CD4-positive, alpha-beta T cell (primary cell): ENCODE measurements around the gene CINP. TPM values are rescaled to one million over a fixed set of nuclear protein-coding genes. Genes with fewer than 3 reads are reported as not detected.

Source experiments
- ATAC-seq: fragments of 200-7000 bp; cut with Tn5 transposase; one replicate; pipeline ENCODE4 v1.10.0; 2022; ENCODE audit warnings: mild to moderate bottlenecking; ENCODE audit not compliant: poor library complexity
- CTCF ChIA-PET: fragments of 350-600 bp; sonication (Branson Sonifier 250); formaldehyde crosslinking; loops from one replicate; lab custom pipeline; 2021; ENCODE audit warnings: antibody characterized with exemption, inconsistent platforms; lab: Charles Lee
- POLR2A ChIA-PET: fragments of 350-600 bp; sonication (Branson Sonifier 250); formaldehyde crosslinking; loops from one replicate; lab custom pipeline; 2021; ENCODE audit warnings: antibody characterized with exemption, inconsistent platforms; lab: Charles Lee
- DNase-seq, 14 experiments: peaks; one replicate each; pipeline ENCODE4 v3.0.0-alpha.2; 2013 to 2020; ENCODE audit warnings: mixed read lengths in 2 of 14
- H3K27ac ChIP-seq, 2 donors: one replicate each; pipeline versions ENCODE4 v1.5.1 to v1.7.0; 2013; ENCODE audit warnings: low read length in 2 of 2, low read depth in 1 of 2, mild to moderate bottlenecking in 1 of 2
- H3K27me3 ChIP-seq, 2 experiments: 1 replicate in 1 of 2; 2 replicates in 1 of 2; pipeline versions ENCODE4 v1.6.1 to v1.7.0; 2013; ENCODE audit warnings: low read length in 2 of 2, control low read depth in 1 of 2, mild to moderate bottlenecking in 1 of 2, moderate library complexity in 1 of 2; ENCODE audit not compliant: insufficient read depth in 2 of 2, control insufficient read depth in 1 of 2
- H3K36me3 ChIP-seq: one replicate; pipeline ENCODE4 v1.6.1; 2013; ENCODE audit warnings: low read length, control low read depth; ENCODE audit not compliant: insufficient read depth
- H3K4me1 ChIP-seq: one replicate; pipeline ENCODE4 v1.6.1; 2013; ENCODE audit warnings: low read length, control low read depth; ENCODE audit not compliant: insufficient read depth
- H3K4me3 ChIP-seq: one replicate; pipeline ENCODE4 v1.5.1; 2013; ENCODE audit warnings: mild to moderate bottlenecking, low read length, moderate library complexity
- H3K9me3 ChIP-seq, 2 experiments: 1 replicate in 1 of 2; 2 replicates in 1 of 2; pipeline versions ENCODE4 v1.6.1 to v1.7.0; 2013; ENCODE audit warnings: low read length in 2 of 2, mild to moderate bottlenecking in 2 of 2, control low read depth in 1 of 2, moderate library complexity in 1 of 2; ENCODE audit not compliant: control insufficient read depth in 1 of 2, insufficient read depth in 1 of 2
- H3K27ac Mint-ChIP-seq: one replicate; pipeline ENCODE4 v1.8.0; 2020; ENCODE audit warnings: mixed read lengths
- H3K27me3 Mint-ChIP-seq: one replicate; pipeline ENCODE4 v1.8.0; 2021; ENCODE audit warnings: mixed read lengths
- H3K36me3 Mint-ChIP-seq: one replicate; pipeline ENCODE4 v1.8.0; 2021; ENCODE audit warnings: low read depth, mixed read lengths
- H3K4me1 Mint-ChIP-seq: one replicate; pipeline ENCODE4 v1.8.0; 2021; ENCODE audit warnings: low read depth, mixed read lengths
- H3K4me3 Mint-ChIP-seq: one replicate; pipeline ENCODE4 v1.8.0; 2020; ENCODE audit warnings: mild to moderate bottlenecking, mixed read lengths
- H3K9me3 Mint-ChIP-seq: one replicate; pipeline ENCODE4 v1.8.0; 2020; ENCODE audit warnings: mixed read lengths
- intact Hi-C, 2 experiments: fragments of 100-400 bp; cut with DNase I in 1 of 2; cut with micrococcal nuclease in 1 of 2; formaldehyde crosslinking; loops; one replicate each; pipeline versions ENCODE4 v1.15.1 to v1.9.0; 2023 to 2025; cut with DNase I, micrococcal nuclease
- total RNA-seq, 174 experiments: library from RNA in 2 of 174; stranded (reverse) in 2 of 174; gene quantifications; one replicate each; pipeline ENCODE4 v1.2.3 and lab custom pipeline; 2021 to 2026
- TF ChIP-seq, protein P1 (sequence below): fragments of 200-600 bp; IDR thresholded peaks from one replicate; pipeline ENCODE4 v1.8.0; 2022; ENCODE audit warnings: antibody characterized with exemption, mild to moderate bottlenecking

Gene CINP
- total RNA-seq, 2 experiments from 2014 or later = 12.6 to 14.5 TPM

DNA sequence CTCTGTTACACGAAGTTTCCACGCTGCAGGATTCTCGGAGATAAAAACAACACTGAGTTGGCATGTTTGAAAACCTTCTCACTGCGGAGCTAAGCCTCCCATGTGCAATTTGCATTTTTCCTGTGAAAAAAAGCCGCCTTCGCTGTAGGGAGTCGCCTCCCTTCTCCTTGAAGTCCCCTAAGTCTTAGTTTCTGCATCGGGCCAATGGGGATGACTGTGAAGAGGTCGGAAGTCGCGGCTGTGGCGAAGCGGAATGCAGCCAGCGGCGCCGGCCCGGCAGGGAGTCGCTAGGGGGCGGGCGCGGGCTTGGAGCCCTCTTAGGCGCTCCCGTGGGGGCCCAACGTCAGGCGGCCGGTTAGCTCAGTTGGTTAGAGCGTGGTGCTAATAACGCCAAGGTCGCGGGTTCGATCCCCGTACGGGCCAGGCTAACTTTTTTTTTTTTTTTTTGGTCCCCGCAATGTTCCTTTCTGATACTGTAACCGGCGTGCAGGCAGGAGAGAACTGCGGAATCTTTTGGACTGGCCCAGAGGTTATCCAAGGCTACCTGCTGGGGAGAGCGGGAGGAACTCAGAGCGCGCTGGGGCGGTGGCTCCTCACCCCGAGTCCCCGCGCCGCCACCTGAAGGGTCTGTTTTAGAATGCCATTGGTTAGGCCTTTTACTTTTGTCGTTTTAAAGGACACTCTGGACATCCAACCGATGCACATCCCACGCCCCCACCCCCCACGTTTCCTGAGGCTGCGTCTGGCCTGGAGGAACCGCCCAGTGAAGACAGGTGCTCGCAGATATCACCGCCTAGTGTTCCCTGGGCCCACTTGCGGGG, 45.7 kb downstream of the CINP start:
- TF ChIP-seq, protein P1, sequence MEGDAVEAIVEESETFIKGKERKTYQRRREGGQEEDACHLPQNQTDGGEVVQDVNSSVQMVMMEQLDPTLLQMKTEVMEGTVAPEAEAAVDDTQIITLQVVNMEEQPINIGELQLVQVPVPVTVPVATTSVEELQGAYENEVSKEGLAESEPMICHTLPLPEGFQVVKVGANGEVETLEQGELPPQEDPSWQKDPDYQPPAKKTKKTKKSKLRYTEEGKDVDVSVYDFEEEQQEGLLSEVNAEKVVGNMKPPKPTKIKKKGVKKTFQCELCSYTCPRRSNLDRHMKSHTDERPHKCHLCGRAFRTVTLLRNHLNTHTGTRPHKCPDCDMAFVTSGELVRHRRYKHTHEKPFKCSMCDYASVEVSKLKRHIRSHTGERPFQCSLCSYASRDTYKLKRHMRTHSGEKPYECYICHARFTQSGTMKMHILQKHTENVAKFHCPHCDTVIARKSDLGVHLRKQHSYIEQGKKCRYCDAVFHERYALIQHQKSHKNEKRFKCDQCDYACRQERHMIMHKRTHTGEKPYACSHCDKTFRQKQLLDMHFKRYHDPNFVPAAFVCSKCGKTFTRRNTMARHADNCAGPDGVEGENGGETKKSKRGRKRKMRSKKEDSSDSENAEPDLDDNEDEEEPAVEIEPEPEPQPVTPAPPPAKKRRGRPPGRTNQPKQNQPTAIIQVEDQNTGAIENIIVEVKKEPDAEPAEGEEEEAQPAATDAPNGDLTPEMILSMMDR = peak; percentile 79
- H3K27me3 ChIP-seq = no peaks in the 10 kb centered on the region
- intact Hi-C loops = loop anchor here (1.0 to 10.0 kb wide), 4 partner anchors 45 to 555 kb away; partner anchors contain the start of genes CINP (in 1 of the 2), HSP90AA1 (in 1 of the 2), PPP2R5C (in 1 of the 2) and TECPR2 (in 1 of the 2)
- H3K36me3 ChIP-seq = no peaks in the 10 kb centered on the region
- Mint-ChIP-seq H3K4me3 (peak overlapping the region; percentile 100), H3K27ac (peak overlapping the region; percentile 100), H3K36me3 (peaks cover 38% of the 10 kb centered on the region), H3K27me3 (peaks cover 11% of the 10 kb centered on the region), H3K9me3 (no peaks in the 10 kb centered on the region), H3K4me1 (peaks cover 62% of the 10 kb centered on the region)
- H3K9me3 ChIP-seq = no peaks in the 10 kb centered on the region
- peak overlapping the region; percentile 72 for H3K4me3 ChIP-seq
- H3K27ac ChIP-seq = peak overlapping the region; percentile 43 to 70
- peak; percentile 85 to 99 (median 96) for DNase-seq
- ChIA-PET CTCF (interaction anchor here (0.6 to 2.6 kb wide), 11 partner anchors 9 to 131 kb away, joined by 3 to 31 read pairs (median 4); partner anchors contain the start of gene MOK), POLR2A (interaction anchor here (0.7 to 1.7 kb wide), 12 partner anchors 11 to 611 kb away, joined by 3 to 7 read pairs (median 4); partner anchors contain the start of genes CINP, DYNC1H1, MOK and TECPR2)
- ATAC-seq = peak; percentile 55
- peaks cover 66% of the 10 kb centered on the region for H3K4me1 ChIP-seq

- peak in 5 of 14 experiments; percentile 23 to 79 (median 49) for DNase-seq
- no peaks in the 10 kb centered on the region for H3K9me3 ChIP-seq
- H3K27ac ChIP-seq = peak overlapping the region; percentile 43 to 70
- Mint-ChIP-seq H3K27ac (peak overlapping the region; percentile 100), H3K9me3 (no peaks in the 10 kb centered on the region), H3K4me1 (peaks cover 62% of the 10 kb centered on the region), H3K4me3 (peak overlapping the region; percentile 100), H3K27me3 (peaks cover 11% of the 10 kb centered on the region), H3K36me3 (peaks cover 38% of the 10 kb centered on the region)
- peak overlapping the region; percentile 72 for H3K4me3 ChIP-seq
- CTCF ChIA-PET = interaction anchor here (0.7 to 2.6 kb wide), 8 partner anchors 8 to 130 kb away, joined by 3 to 31 read pairs (median 4); partner anchors contain the start of gene MOK
- H3K27me3 ChIP-seq = no peaks in the 10 kb centered on the region
- POLR2A ChIA-PET = interaction anchor here (0.7 to 1.7 kb wide), 9 partner anchors 11 to 507 kb away, joined by 3 to 7 read pairs (median 4); partner anchors contain the start of genes CINP, DYNC1H1, MOK and TECPR2
- ATAC-seq = no peak
- TF ChIP-seq, protein P1 = no peak
- no peaks in the 10 kb centered on the region for H3K36me3 ChIP-seq
- H3K4me1 ChIP-seq = peaks cover 66% of the 10 kb centered on the region
- intact Hi-C loops = loop anchor here (1.0 to 10.0 kb wide), 4 partner anchors 46 to 554 kb away; partner anchors contain the start of genes CINP (in 1 of the 2), HSP90AA1 (in 1 of the 2), PPP2R5C (in 1 of the 2) and TECPR2 (in 1 of the 2)
These were observed 46.4 kb downstream of the CINP start for GRCh38 chr14:102316338-102316742.

DNA sequence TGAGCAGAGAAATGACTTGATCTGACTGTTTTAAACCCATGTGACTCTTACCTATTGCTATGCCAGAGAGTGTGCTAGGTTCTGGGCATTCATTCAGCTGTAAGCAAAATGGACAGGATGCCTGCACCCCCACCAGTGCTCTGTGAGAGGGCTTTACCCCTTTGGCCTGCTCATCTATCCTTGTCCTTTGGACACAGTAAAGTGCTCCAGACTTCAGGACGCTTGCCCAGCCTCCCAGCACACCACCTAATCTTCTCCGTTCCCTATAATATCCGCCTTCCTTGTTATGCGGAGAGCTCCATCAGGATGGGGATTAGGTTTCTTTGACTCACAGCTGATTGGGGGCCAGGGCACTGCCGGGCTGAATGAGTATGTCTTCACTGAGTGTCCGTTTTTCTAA, 47.6 kb downstream of the CINP start:
- Histone ChIP-seq H3K36me3 (no peaks in the 10 kb centered on the region), H3K27ac (no peak overlapping the region), H3K4me1 (peaks cover 55% of the 10 kb centered on the region), H3K27me3 (no peaks in the 10 kb centered on the region), H3K9me3 (no peaks in the 10 kb centered on the region), H3K4me3 (no peak overlapping the region)
- CTCF ChIA-PET = interaction anchor here (1.3 to 2.4 kb wide), 6 partner anchors 10 to 790 kb away, joined by 3 to 32 read pairs (median 3); partner anchors contain the start of gene MOK
- H3K9me3 Mint-ChIP-seq = no peaks in the 10 kb centered on the region
- peaks cover 35% of the 10 kb centered on the region for H3K36me3 Mint-ChIP-seq
- intact Hi-C loops = loop anchor here (2.0 to 10.0 kb wide), 4 partner anchors 176 to 553 kb away; partner anchors contain the start of genes PPP2R5C (in 1 of the 2) and WDR20 (in 1 of the 2)
- peak overlapping the region; percentile 92 for H3K4me3 Mint-ChIP-seq
- no peak for DNase-seq
- H3K27me3 Mint-ChIP-seq = peaks cover 11% of the 10 kb centered on the region
- H3K27ac Mint-ChIP-seq = peak overlapping the region; percentile 80
- ATAC-seq = no peak
- TF ChIP-seq, protein P1 = no peak
- H3K4me1 Mint-ChIP-seq = peaks cover 50% of the 10 kb centered on the region
- POLR2A ChIA-PET = interaction anchor here (0.7 kb wide), 1 partner anchor 350 kb away, joined by 4 read pairs; no protein-coding TSS in a partner anchor
